Endothelial cell (in vitro differentiated cells): ENCODE measurements around the gene DHX35. TPM values are rescaled to one million over a fixed set of nuclear protein-coding genes. Genes with fewer than 3 reads are reported as not detected.
"Not testable (repeated sequence)": the region's sequence is repeated elsewhere in the genome, so short reads cannot be mapped to it uniquely, and the experiment has no call there.

Source experiments
- DNase-seq: peaks from one replicate; pipeline ENCODE4 v3.0.0; 2021; ENCODE audit warnings: low spot score
- H3K27ac Mint-ChIP-seq: one replicate; pipeline ENCODE4 v1.8.0; 2021; ENCODE audit warnings: mixed read lengths, inconsistent platforms; ENCODE audit not compliant: unreplicated experiment
- H3K27me3 Mint-ChIP-seq: one replicate; pipeline ENCODE4 v1.8.0; 2021; ENCODE audit warnings: mild to moderate bottlenecking, moderate library complexity, mixed read lengths, inconsistent platforms; ENCODE audit not compliant: unreplicated experiment
- H3K36me3 Mint-ChIP-seq: one replicate; pipeline ENCODE4 v1.8.0; 2021; ENCODE audit warnings: mild to moderate bottlenecking, low read depth, mixed read lengths, inconsistent platforms; ENCODE audit not compliant: unreplicated experiment
- H3K4me1 Mint-ChIP-seq: one replicate; pipeline ENCODE4 v1.8.0; 2021; ENCODE audit warnings: mild to moderate bottlenecking, mixed read lengths, inconsistent platforms; ENCODE audit not compliant: unreplicated experiment
- H3K4me3 Mint-ChIP-seq: one replicate; pipeline ENCODE4 v1.8.0; 2021; ENCODE audit warnings: mild to moderate bottlenecking, mixed read lengths, inconsistent platforms; ENCODE audit not compliant: unreplicated experiment
- H3K9me3 Mint-ChIP-seq: one replicate; pipeline ENCODE4 v1.8.0; 2021; ENCODE audit warnings: mixed read lengths, inconsistent platforms; ENCODE audit not compliant: unreplicated experiment
- total RNA-seq: library from RNA; stranded (reverse); fragmentation: NEBNext Ultra II Directional; extraction: Animal tissue kit (Norgen Biotek cat#: 25700); gene quantifications from one replicate; pipeline ENCODE4 v1.2.1, GENCODE V29; 2021; ENCODE audit not compliant: unreplicated experiment
- TF ChIP-seq, protein P1 (sequence below): fragments of 200-600 bp; sonication (generic); IDR thresholded peaks from one replicate; pipeline ENCODE4 v1.5.0; 2021; ENCODE audit warnings: antibody characterized with exemption; ENCODE audit not compliant: unreplicated experiment

DHX35 gene
- total RNA-seq, 1 donor from 2014 or later, result 10.5 TPM

DNA sequence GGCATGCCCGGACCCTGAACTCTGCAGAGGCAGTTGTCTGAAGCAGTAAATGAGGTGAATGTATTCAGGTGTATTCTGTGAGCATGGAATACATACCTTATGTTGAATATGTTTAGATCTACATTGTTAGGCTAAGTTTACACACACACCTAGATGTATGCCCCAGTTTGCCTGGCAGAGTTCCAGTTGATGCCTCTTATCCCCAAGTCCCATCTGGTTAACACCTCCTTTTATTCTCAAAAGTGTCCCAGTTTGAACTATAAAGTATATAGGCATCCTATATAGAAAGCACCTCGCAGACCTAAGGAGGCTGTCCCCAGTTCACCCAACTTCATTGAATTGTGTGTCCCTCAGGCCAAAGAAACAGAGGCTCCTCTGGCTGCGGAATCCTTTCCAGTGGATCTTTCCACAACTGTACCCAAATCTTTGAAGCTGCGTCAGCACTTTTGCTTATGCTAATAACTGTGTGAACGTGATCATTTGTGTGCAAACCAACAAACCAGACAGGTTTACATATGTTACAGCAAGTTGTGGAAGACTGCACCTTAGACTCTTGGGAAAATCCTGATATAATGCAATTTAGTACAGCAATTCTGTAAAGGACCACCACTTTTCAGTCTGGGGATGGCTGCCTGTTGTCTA lies 4.8 kb upstream of the DHX35 start:
- no peak overlapping the region for H3K27ac Mint-ChIP-seq
- H3K4me3 Mint-ChIP-seq, result no peak overlapping the region
- no peaks in the 10 kb centered on the region for H3K9me3 Mint-ChIP-seq
- TF ChIP-seq, protein P1, sequence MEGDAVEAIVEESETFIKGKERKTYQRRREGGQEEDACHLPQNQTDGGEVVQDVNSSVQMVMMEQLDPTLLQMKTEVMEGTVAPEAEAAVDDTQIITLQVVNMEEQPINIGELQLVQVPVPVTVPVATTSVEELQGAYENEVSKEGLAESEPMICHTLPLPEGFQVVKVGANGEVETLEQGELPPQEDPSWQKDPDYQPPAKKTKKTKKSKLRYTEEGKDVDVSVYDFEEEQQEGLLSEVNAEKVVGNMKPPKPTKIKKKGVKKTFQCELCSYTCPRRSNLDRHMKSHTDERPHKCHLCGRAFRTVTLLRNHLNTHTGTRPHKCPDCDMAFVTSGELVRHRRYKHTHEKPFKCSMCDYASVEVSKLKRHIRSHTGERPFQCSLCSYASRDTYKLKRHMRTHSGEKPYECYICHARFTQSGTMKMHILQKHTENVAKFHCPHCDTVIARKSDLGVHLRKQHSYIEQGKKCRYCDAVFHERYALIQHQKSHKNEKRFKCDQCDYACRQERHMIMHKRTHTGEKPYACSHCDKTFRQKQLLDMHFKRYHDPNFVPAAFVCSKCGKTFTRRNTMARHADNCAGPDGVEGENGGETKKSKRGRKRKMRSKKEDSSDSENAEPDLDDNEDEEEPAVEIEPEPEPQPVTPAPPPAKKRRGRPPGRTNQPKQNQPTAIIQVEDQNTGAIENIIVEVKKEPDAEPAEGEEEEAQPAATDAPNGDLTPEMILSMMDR, result no peak
- peaks cover 6% of the 10 kb centered on the region for H3K27me3 Mint-ChIP-seq
- H3K36me3 Mint-ChIP-seq, result peaks cover 3% of the 10 kb centered on the region
- DNase-seq, result no peak
- peaks cover 15% of the 10 kb centered on the region for H3K4me1 Mint-ChIP-seq

DNA sequence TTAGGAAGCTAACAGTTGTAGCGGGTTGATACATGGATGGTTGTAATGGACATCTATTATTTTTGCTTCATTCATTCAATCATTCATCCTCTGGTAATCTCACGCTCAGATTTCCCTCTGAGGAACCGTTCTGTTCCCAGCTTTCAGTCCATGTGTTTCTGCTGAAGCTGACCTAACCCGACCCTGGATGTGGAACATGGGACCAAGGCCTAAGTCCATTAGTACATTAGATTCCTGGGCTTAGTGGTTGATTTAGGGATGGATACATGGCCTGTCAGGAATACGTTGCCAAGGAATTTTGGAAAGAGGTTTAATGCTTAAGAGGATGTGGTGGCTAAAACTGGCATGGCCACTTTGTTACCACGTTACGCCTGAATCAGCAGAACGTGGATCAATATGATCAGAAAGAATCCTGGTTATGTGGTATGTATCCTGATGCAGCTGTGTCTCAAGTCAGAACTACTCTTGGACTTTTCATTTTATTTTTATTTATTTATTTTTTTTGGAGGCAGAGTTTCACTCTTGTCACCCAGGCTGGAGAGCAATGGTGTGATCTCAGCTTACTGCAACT lies 4.1 kb upstream of the DHX35 start:
- H3K9me3 Mint-ChIP-seq, result no peaks in the 10 kb centered on the region
- peaks cover 16% of the 10 kb centered on the region for H3K4me1 Mint-ChIP-seq
- no peak for DNase-seq
- TF ChIP-seq, protein P1, result no peak
- no peak overlapping the region for H3K4me3 Mint-ChIP-seq
- no peak overlapping the region for H3K27ac Mint-ChIP-seq
- peaks cover 6% of the 10 kb centered on the region for H3K27me3 Mint-ChIP-seq
- peaks cover 3% of the 10 kb centered on the region for H3K36me3 Mint-ChIP-seq

DNA sequence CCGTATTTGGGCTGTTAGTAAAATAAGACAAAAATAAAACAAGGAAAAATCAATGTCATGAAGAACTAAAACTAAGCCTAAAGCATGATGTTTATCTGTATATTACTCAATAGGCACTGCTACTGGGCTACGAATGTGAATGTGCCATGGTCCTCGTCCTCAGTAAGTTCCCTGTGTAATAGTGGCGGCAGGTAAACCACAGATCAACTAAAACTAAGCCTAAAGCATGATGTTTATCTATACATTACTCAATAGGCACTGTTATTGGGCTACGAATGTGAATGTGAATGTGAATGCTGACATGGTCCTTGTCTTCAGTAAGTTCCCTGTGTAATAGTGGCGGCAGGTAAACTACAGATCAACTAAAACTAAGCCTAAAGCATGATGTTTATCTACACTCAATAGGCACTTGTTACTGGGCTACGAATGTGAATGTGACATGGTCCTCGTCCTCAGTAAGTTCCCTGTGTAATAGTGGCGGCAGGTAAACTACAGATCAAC lies 1.9 kb upstream of the DHX35 start:
- not testable (repeated sequence) for H3K9me3 Mint-ChIP-seq, DNase-seq, H3K27me3 Mint-ChIP-seq, H3K4me3 Mint-ChIP-seq, H3K36me3 Mint-ChIP-seq, H3K27ac Mint-ChIP-seq
- H3K4me1 Mint-ChIP-seq, result peaks cover 14% of the 10 kb centered on the region

DNA sequence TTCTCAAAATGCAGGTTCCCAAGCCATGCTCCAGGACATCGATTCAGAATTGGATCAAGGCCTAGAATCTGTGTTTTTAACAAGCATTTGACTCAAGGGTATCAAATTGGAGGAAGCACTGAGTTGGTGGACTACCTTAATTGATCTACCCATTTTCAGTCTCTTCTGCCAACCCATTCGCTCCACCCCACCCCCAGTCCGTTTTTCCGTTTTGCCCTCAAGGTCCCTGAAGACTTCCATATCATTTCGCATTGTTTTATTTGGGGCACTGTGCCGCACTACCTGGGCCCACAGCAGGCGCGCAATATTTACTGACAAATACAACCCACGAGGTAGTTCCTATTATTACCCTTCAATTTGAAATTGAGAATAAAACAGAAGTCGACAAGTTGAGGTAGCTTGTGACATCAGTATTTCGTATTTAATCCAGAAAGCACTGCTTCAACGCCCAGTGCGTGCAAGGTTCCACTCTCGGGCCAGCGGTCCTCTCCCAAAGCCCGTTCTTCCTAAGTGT lies 557 bp upstream of the DHX35 start:
- H3K27ac Mint-ChIP-seq, result peak overlapping the region; percentile 72
- no peaks in the 10 kb centered on the region for H3K9me3 Mint-ChIP-seq
- no peak for DNase-seq
- H3K4me3 Mint-ChIP-seq, result peak overlapping the region; percentile 94
- peaks cover 21% of the 10 kb centered on the region for H3K4me1 Mint-ChIP-seq
- peaks cover 4% of the 10 kb centered on the region for H3K27me3 Mint-ChIP-seq
- TF ChIP-seq, protein P1, result no peak
- H3K36me3 Mint-ChIP-seq, result peaks cover 4% of the 10 kb centered on the region

DNA sequence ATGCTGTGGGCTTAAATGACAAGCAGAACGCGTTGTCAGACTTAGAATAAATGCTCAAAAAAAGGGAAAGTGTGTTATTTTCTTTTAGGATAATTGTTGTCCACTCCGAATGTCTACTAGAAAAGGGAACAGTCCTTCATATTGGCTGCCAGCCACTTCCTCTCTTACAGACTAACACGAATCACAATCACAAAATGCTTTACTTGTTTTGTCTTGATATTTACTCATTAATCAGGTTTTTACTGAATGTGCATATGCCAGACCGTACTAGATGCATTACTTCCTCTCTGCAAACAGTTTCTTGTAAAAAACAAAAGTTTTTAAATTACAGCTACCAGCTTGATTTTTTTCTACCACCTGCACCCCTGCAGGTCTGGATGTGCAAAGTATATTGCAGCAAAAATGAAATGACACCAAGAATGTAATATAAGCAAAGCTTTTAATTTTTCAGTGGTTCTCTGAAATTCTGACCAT lies 821 bp downstream of the DHX35 start:
- H3K4me3 Mint-ChIP-seq, result peak overlapping the region; percentile 94
- TF ChIP-seq, protein P1, result no peak
- H3K27ac Mint-ChIP-seq, result peak overlapping the region; percentile 79
- peaks cover 4% of the 10 kb centered on the region for H3K36me3 Mint-ChIP-seq
- H3K9me3 Mint-ChIP-seq, result no peaks in the 10 kb centered on the region
- no peak for DNase-seq
- H3K4me1 Mint-ChIP-seq, result peaks cover 29% of the 10 kb centered on the region
- H3K27me3 Mint-ChIP-seq, result peaks cover 4% of the 10 kb centered on the region
